ENCODE data around the gene NFKBIB. TPM values are rescaled to one million over a fixed set of nuclear protein-coding genes. Genes with fewer than 3 reads are reported as not detected.

Gene NFKBIB
- total and polyA plus RNA-seq, 2 of the 13 experiments (the other 11 are each of a cell fraction or from before 2014, with no cell fraction given): 8.6 to 14.9 TPM

GRCh38 chr19:38917921-38918491 is 18.2 kb downstream of the NFKBIB start (continued):
- TF ChIP-seq KIAA2018 (CRISPR knock-in tag; IDR thresholded peaks at IDR 0.05; ENCODE audit: borderline replicate concordance) (no peak), DRAP1 (CRISPR knock-in tag; IDR thresholded peaks at IDR 0.05) (0 out of 2 replicates have a peak, but pooled peaks have one; percentile 24), ZNF83 (CRISPR knock-in tag; IDR thresholded peaks at IDR 0.05; ENCODE audit: borderline replicate concordance) (no peak), AFF4 (CRISPR knock-in tag; IDR thresholded peaks at IDR 0.05) (no peak), HDAC6 (IDR thresholded peaks at IDR 0.05; ENCODE audit: low read depth, low read length) (no peak), ZBTB38 (CRISPR knock-in tag; IDR thresholded peaks at IDR 0.05) (0 out of 2 replicates have a peak, but pooled peaks have one; percentile 12), ZBTB37 (CRISPR knock-in tag; IDR thresholded peaks at IDR 0.05) (no peak), KMT2B (CRISPR knock-in tag; IDR thresholded peaks at IDR 0.05) (no peak), ZNF766 (CRISPR knock-in tag; IDR thresholded peaks at IDR 0.05; ENCODE audit: borderline replicate concordance) (no peak), ZSCAN25 (CRISPR knock-in tag; IDR thresholded peaks at IDR 0.05) (no peak), SCMH1 (CRISPR knock-in tag; IDR thresholded peaks at IDR 0.05; ENCODE audit: borderline replicate concordance) (no peak), ZNF780A (CRISPR knock-in tag; IDR thresholded peaks at IDR 0.05) (no peak), RORA (CRISPR knock-in tag; IDR thresholded peaks at IDR 0.05) (no peak), SMARCC2 (IDR thresholded peaks at IDR 0.05) (no peak), ZNF468 (CRISPR knock-in tag; IDR thresholded peaks at IDR 0.05) (no peak), DR1 (CRISPR knock-in tag; IDR thresholded peaks at IDR 0.05) (no peak)
